IPS DF 4.7 (cell line): ENCODE data around the gene SPAG17.

Source experiments
- DNase-seq: peaks from one replicate; pipeline ENCODE4 v3.0.0-alpha.2; 2013; ENCODE audit warnings: low spot score; ENCODE audit errors: extremely low read depth

The SPAG17 gene

GRCh38 chr1:117905019-117905418, 280.0 kb downstream of the SPAG17 start:
- no peak for DNase-seq

GRCh38 chr1:117904485-117904884, 280.5 kb downstream of the SPAG17 start:
- no peak for DNase-seq
